Stomach (tissue), 9 donors: ENCODE data around the gene NHERF2. TPM values are rescaled to one million over a fixed set of nuclear protein-coding genes. Genes with fewer than 3 reads are reported as not detected.

Experiments used
- DNase-seq, 2 donors: peaks; one replicate each; pipeline versions ENCODE4 v3.0.0 to v3.0.0-alpha.2; 2013 to 2019
- H3K27ac ChIP-seq, 5 donors: fragments of 200-600 bp in 4 of 5; sonication (generic) in 4 of 5; one replicate each; pipeline ENCODE4 v1.5.1; 2013 to 2019; ENCODE audit warnings: mild to moderate bottlenecking in 1 of 5, moderate library complexity in 1 of 5
- H3K27me3 ChIP-seq, 3 donors: fragments of 200-600 bp; sonication (generic); one replicate each; pipeline ENCODE4 v1.5.1; 2017 to 2019; ENCODE audit warnings: mixed run types in 1 of 3
- H3K36me3 ChIP-seq, 4 donors: fragments of 200-600 bp; sonication (generic); 1 replicate in 3 of 4; 2 replicates in 1 of 4; pipeline ENCODE4 v1.5.1; 2016 to 2019
- H3K4me1 ChIP-seq, 4 donors: fragments of 200-600 bp; sonication (generic); one replicate each; pipeline ENCODE4 v1.5.1; 2016 to 2019
- H3K4me3 ChIP-seq, 4 donors: fragments of 200-600 bp; sonication (generic) in 3 of 4; one replicate each; pipeline ENCODE4 v1.5.1; 2016 to 2019; ENCODE audit warnings: mild to moderate bottlenecking in 1 of 4
- H3K9me3 ChIP-seq, 4 donors: fragments of 200-600 bp; sonication (generic); one replicate each; pipeline ENCODE4 v1.5.1; 2016 to 2019
- EP300 ChIP-seq: sonication (generic); formaldehyde crosslinking; IDR thresholded peaks from one replicate; pipeline ENCODE4 v1.6.1; 2017; ENCODE audit warnings: antibody characterized with exemption
- POLR2A ChIP-seq, 4 donors: fragments of 450-650 bp; IDR thresholded peaks; one replicate each; pipeline ENCODE4 v1.6.1; 2016; ENCODE audit warnings: antibody characterized with exemption in 4 of 4, control low read depth in 2 of 4, mild to moderate bottlenecking in 1 of 4, moderate library complexity in 1 of 4
- POLR2AphosphoS5 ChIP-seq, 3 donors: sonication (generic); formaldehyde crosslinking; IDR thresholded peaks; one replicate each; pipeline ENCODE4 v1.6.1; 2016; ENCODE audit warnings: antibody characterized with exemption in 3 of 3
- WGBS, 5 donors: extraction: QIAGEN DNeasy Blood & Tissue Kit in 3 of 5; methylation state at CpG; one replicate each; pipeline versions ENCODE4 v1.1.5 to v1.1.7; 2013 to 2018; 5-methylcytosine and 5-hydroxymethylcytosine counted together
- intact Hi-C: fragments of 100-400 bp; cut with DNase I; formaldehyde crosslinking; loops from one replicate; pipeline ENCODE4 v1.15.1; 2023; ENCODE audit warnings: low total_unique reads
- polyA plus RNA-seq, 3 donors: library from polyadenylated mRNA; stranded (reverse); fragments of 200-250 nt; gene quantifications; one replicate each; pipeline ENCODE4 v1.2.3, GENCODE V29; 2013
- total RNA-seq, 5 donors: library from RNA; depleted of rRNA; stranded (reverse); fragments of >200 nt; gene quantifications; one replicate each; pipeline versions ENCODE4 v1.1.0 to v1.2.3, GENCODE V29; 2014 to 2016
- TF ChIP-seq, protein P1 (sequence below), 7 experiments: fragments of 450-650 bp in 4 of 7; fragments of 200-600 bp in 3 of 7; sonication (generic) in 3 of 7; IDR thresholded peaks; one replicate each; pipeline ENCODE4 v1.5.1; 2016 to 2019; ENCODE audit warnings: antibody characterized with exemption in 7 of 7, control low read depth in 2 of 7, mild to moderate bottlenecking in 1 of 7
- donor health status: healthy with polysubstance abuse.
- donor health status: Bipolar disorder and iron deficiency.
- donor health status: healthy.

NHERF2 gene
- total and polyA plus RNA-seq, 8 donors = 17.4 to 236 (median 119) TPM

DNA sequence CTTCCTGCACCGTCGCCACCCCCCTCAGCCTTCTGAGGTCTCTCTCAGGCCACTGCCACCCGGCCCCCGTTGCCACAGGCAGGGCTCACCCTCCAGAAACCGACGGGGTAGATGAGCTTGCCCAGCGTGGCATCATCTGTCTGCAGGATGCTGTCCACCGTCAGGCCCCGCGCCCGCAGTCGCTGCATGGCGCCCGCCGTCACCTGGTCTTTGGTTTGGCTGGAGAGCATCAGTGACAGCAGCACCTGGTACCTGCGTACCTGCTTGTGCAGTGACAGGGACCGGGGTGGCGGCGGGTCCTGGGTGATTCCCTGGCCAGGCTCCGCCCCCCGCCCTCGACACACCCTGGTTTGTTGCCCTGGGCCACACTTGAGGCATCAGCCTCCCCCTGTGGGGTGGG lies 17.8 kb downstream of the NHERF2 start:
- no peak for DNase-seq
- H3K36me3 ChIP-seq = peaks cover 0 to 14% (median 1%) of the 10 kb centered on the region in 4 donors
- no peak overlapping the region for H3K4me3 ChIP-seq
- peaks cover 64 to 92% (median 85%) of the 10 kb centered on the region in 4 donors for H3K4me1 ChIP-seq
- no peaks in the 10 kb centered on the region for H3K27me3 ChIP-seq
- peak overlapping the region in 4 of 5 donors; percentile 26 to 95 (median 90) for H3K27ac ChIP-seq
- WGBS, 5 donors = 75 to 98% (median 89%) methylated on average over 18 to 22 of the region's 22 CpGs
- no peaks in the 10 kb centered on the region for H3K9me3 ChIP-seq
- no peak for TF ChIP-seq EP300
- no peak for TF ChIP-seq POLR2A (IDR thresholded peaks at IDR 0.05)
- no peak for TF ChIP-seq POLR2AphosphoS5 (IDR thresholded peaks at IDR 0.05)
- TF ChIP-seq, protein P1, sequence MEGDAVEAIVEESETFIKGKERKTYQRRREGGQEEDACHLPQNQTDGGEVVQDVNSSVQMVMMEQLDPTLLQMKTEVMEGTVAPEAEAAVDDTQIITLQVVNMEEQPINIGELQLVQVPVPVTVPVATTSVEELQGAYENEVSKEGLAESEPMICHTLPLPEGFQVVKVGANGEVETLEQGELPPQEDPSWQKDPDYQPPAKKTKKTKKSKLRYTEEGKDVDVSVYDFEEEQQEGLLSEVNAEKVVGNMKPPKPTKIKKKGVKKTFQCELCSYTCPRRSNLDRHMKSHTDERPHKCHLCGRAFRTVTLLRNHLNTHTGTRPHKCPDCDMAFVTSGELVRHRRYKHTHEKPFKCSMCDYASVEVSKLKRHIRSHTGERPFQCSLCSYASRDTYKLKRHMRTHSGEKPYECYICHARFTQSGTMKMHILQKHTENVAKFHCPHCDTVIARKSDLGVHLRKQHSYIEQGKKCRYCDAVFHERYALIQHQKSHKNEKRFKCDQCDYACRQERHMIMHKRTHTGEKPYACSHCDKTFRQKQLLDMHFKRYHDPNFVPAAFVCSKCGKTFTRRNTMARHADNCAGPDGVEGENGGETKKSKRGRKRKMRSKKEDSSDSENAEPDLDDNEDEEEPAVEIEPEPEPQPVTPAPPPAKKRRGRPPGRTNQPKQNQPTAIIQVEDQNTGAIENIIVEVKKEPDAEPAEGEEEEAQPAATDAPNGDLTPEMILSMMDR (IDR thresholded peaks at IDR 0.05) = no peak
- intact Hi-C loops = no loop called here

DNA sequence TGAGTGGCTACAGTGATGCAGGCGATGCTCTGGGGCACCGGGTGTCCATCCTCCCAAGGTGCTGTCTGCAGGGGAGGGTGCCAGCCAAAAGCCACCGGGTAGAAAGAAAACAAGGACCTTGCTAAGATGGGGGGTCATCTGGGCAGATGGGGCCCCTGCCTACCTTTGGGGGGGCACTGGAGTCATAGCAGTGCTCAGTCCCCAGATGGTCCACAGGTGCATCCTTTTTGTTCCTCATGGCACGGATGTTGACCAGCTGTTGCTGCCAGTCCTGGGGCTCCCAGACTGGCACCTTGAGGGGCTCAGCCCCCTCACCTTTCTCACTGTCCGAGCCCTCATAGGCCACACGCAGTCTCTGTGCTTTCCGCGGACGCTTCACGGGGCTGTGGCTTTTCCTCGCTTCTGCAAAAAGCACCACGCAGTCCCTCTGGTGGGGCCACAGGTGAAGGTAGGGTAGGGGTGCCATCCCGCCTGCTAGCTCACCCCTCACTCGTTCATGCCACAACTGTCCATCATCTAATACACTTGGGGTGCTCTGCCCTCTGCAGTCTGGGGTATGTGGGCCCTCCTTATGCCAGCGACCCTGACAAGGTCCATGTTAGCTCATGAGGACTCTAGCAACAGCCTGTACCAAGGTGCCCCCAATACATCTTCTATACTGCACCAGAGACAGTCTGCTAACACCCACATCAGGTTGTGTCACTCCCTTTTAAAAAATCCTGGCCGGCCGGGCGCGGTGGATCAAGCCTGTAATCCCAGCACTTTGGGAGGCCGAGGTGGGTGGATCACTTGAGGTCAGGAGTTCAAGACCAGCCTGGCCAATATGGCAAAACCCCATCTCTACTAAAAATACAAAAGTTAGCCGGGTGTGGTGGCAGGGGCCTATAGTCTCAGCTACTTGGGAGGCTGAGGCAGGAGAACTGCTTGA lies 19.5 kb downstream of the NHERF2 start:
- intact Hi-C loops = no loop called here
- Histone ChIP-seq H3K36me3 (peaks cover 11 to 26% (median 15%) of the 10 kb centered on the region in 4 donors), H3K9me3 (no peaks in the 10 kb centered on the region), H3K4me3 (peak overlapping the region; percentile 77 to 99 (median 98)), H3K27me3 (no peaks in the 10 kb centered on the region), H3K4me1 (peaks cover 48 to 77% (median 68%) of the 10 kb centered on the region in 4 donors), H3K27ac (peak overlapping the region in 4 of 5 donors; percentile 80 to 89 (median 82))
- no peak for DNase-seq
- TF ChIP-seq EP300 (no peak), POLR2AphosphoS5 (IDR thresholded peaks at IDR 0.05) (no peak), POLR2A (IDR thresholded peaks at IDR 0.05) (no peak)
- TF ChIP-seq, protein P1 (IDR thresholded peaks at IDR 0.05) = no peak
- WGBS, 5 donors = 86 to 90% (median 88%) methylated on average over 21 of the region's 21 CpGs

DNA sequence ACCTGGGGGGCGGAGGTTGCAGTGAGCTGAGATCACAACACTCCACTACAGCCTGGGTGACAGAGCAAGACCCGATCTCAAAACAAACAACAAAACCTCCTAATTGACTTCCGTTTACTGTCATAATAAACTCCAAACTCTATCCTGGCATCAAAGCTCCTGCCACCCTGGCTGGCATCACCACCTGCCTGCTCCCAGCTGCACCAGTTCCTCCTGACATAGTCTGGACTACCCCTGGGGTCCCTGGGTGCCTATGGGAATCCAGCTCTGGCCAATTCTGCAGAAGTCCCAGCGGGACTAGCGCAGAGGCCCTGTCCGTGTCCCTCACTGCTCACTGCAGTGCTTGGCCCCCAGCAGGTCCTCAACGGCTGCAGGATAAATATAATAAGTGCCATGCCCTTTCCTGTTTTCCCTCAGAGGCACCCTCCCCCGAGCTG lies 20.2 kb downstream of the NHERF2 start:
- no peaks in the 10 kb centered on the region for H3K9me3 ChIP-seq
- H3K27me3 ChIP-seq = no peaks in the 10 kb centered on the region
- H3K4me1 ChIP-seq = peaks cover 41 to 70% (median 62%) of the 10 kb centered on the region in 4 donors
- 15 to 19% (median 18%) methylated on average over 8 of the region's 8 CpGs for WGBS, 5 donors
- peak overlapping the region; percentile 77 to 99 (median 98) for H3K4me3 ChIP-seq
- peaks cover 12 to 33% (median 21%) of the 10 kb centered on the region in 4 donors for H3K36me3 ChIP-seq
- DNase-seq = no peak
- intact Hi-C loops = no loop called here
- H3K27ac ChIP-seq = peak overlapping the region; percentile 67 to 89 (median 80)
- peak in 1 of 3 donors; percentile 21 for TF ChIP-seq POLR2AphosphoS5 (IDR thresholded peaks at IDR 0.05)
- TF ChIP-seq POLR2A (IDR thresholded peaks at IDR 0.05) = no peak

DNA sequence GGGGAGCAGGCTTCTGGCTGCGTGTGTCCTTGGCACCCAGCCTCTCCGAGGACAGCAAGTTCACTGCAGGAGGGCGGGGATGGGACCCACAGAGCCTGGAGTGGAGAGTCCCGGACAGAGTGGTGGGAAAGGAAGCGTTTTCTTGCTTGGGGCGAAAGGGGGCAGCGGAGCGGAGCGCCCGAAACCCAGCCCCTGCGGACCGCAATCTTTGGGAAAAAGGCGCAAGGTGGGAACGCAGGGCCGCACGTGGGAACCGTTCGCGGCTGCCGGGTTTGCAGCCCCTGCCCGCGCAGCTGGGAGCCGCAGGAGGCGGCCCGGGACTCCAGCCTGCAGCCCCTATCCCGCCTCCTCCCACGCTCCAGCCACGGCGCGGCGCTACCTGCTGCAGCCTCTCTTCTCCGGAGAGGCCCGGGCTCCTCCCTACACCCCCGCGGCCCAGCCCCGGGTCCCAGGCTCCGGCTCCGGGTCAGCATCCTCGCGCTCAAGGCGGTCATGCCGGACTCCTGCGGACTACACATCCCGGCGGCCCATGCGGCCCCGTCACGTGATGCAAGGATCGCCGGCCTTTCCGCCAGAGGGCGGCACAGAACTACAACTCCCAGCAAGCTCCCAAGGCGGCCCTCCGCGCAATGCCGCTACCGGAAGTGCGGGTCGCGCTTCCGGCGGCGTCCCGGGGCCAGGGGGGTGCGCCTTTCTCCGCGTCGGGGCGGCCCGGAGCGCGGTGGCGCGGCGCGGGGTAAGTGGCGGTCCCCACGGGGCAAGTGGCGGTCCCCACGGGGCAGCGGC lies 20.8 kb downstream of the NHERF2 start, which contains the start of the genes NTHL1 and TSC2:
NTHL1 (minus strand) TSS at position 505 of the 786 bp plus-strand sequence; CDS start at position 494, 11 bp downstream.
TSC2 (plus strand) TSS at position 656 of the 786 bp plus-strand sequence. CDS start 631 bp downstream, outside the sequence.
- intact Hi-C loops = no loop called here
- TF ChIP-seq POLR2A (IDR thresholded peaks at IDR 0.05) (no peak), POLR2AphosphoS5 (IDR thresholded peaks at IDR 0.05) (peak; percentile 51 to 93 (median 83)), EP300 (no peak)
- TF ChIP-seq, protein P1 (IDR thresholded peaks at IDR 0.05) = peak in 5 of 7 experiments; percentile 8 to 70 (median 52)

More for the DNA sequence above, 20.8 kb downstream of the NHERF2 start, which contains the start of the genes NTHL1 and TSC2:
- Histone ChIP-seq H3K9me3 (no peaks in the 10 kb centered on the region), H3K27ac (peak within 1 kb of the TSS; percentile 80 to 89 (median 81)), H3K36me3 (peaks cover 12 to 39% (median 28%) of the 10 kb centered on the region in 4 donors), H3K4me1 (peaks cover 35 to 64% (median 56%) of the 10 kb centered on the region in 4 donors), H3K27me3 (no peaks in the 10 kb centered on the region), H3K4me3 (peak within 1 kb of the TSS; percentile 77 to 99 (median 98))
- peak; percentile 97 to 99 for DNase-seq
- WGBS, 5 donors = 0 to 1% (median 0%) methylated on average over 47 to 81 of the region's 81 CpGs
